ENCODE measurements around the gene ZMYND15.

GRCh38 chr17:4725646-4726310 lies 13.9 kb upstream of the ZMYND15 start:
- TF ChIP-seq CTCF (IDR thresholded peaks at IDR 0.05; ENCODE audit: poor library complexity): no peak
- no peak for TF ChIP-seq EZH2 (IDR thresholded peaks at IDR 0.05; ENCODE audit: borderline replicate concordance)
- TF ChIP-seq EZH2phosphoT487 (IDR thresholded peaks at IDR 0.05; ENCODE audit: low read depth, severe bottlenecking, unreplicated experiment): no peak

Measured in hepatocyte (in vitro differentiated cells).